Measurements from ENCODE around the gene ABLIM2.

The ABLIM2 gene

DNA sequence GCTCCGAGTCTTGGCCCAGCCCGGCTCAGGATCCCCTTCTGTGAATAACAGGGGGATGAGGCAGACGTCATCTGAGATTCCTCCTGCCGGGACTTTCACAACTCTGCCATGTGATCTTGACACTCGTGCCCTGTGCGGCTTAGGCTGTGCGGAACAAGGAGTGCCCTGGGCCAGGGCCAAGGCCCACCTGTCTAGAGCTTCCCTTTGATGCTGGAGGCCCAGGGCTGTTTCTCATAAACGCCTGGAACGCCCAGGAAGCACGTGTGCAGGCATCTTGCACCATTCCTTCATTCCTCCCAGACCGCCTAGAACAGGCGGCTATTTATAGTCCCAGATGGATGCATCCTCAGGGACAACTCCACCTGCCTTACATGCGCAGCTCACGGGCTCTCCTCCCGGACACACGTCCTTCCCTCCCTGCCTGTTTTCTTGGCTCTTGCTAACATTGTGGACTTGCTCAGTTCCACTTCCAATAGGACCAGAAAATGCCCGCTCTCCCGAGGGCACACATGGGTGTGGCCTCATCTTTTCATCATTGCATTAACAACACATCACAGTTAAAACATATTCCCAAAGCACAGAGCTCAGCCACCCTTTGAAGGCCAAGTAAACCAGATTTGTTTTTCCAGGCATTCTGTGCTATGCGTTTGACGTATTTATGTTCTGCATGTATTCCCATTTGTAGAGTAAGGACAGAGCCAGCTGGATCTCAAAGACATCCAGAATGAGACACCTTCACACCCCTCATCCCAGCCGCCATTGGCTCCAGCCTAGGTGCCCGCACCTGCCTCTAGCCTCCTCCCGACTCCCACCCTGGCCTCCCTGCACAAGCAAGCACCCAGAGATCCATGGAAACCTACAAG, 57.2 kb downstream of the ABLIM2 start:
- ATAC-seq, result no peak
- no peak for TF ChIP-seq ARNTL (CRISPR knock-in tag; IDR thresholded peaks at IDR 0.05; ENCODE audit: borderline replicate concordance, low read depth)
- no peak for TF ChIP-seq OSR1 (CRISPR knock-in tag; IDR thresholded peaks at IDR 0.05)
- no peak for TF ChIP-seq ZC3H10 (CRISPR knock-in tag; IDR thresholded peaks at IDR 0.05)
- no peak for TF ChIP-seq BACH2 (CRISPR knock-in tag; IDR thresholded peaks at IDR 0.05; ENCODE audit: borderline replicate concordance)
- no peak for TF ChIP-seq ZNF565 (CRISPR knock-in tag; conservative IDR thresholded peaks at IDR 0.05; ENCODE audit: low read depth)
- TF ChIP-seq ZFP30 (CRISPR knock-in tag; IDR thresholded peaks at IDR 0.05), result no peak
- TF ChIP-seq GLIS3 (CRISPR knock-in tag; IDR thresholded peaks at IDR 0.05), result no peak
- TF ChIP-seq, protein P1, sequence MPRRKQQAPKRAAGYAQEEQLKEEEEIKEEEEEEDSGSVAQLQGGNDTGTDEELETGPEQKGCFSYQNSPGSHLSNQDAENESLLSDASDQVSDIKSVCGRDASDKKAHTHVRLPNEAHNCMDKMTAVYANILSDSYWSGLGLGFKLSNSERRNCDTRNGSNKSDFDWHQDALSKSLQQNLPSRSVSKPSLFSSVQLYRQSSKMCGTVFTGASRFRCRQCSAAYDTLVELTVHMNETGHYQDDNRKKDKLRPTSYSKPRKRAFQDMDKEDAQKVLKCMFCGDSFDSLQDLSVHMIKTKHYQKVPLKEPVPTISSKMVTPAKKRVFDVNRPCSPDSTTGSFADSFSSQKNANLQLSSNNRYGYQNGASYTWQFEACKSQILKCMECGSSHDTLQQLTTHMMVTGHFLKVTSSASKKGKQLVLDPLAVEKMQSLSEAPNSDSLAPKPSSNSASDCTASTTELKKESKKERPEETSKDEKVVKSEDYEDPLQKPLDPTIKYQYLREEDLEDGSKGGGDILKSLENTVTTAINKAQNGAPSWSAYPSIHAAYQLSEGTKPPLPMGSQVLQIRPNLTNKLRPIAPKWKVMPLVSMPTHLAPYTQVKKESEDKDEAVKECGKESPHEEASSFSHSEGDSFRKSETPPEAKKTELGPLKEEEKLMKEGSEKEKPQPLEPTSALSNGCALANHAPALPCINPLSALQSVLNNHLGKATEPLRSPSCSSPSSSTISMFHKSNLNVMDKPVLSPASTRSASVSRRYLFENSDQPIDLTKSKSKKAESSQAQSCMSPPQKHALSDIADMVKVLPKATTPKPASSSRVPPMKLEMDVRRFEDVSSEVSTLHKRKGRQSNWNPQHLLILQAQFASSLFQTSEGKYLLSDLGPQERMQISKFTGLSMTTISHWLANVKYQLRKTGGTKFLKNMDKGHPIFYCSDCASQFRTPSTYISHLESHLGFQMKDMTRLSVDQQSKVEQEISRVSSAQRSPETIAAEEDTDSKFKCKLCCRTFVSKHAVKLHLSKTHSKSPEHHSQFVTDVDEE (CRISPR knock-in tag; IDR thresholded peaks at IDR 0.05), result no peak
- no peak for TF ChIP-seq PPARA (CRISPR knock-in tag; IDR thresholded peaks at IDR 0.05; ENCODE audit: borderline replicate concordance)
- TF ChIP-seq CSDC2 (CRISPR knock-in tag; IDR thresholded peaks at IDR 0.05), result no peak
- TF ChIP-seq ZNF70 (CRISPR knock-in tag; IDR thresholded peaks at IDR 0.05), result no peak
- TF ChIP-seq RARB (CRISPR knock-in tag; IDR thresholded peaks at IDR 0.05), result no peak
- no peak for TF ChIP-seq TOX (CRISPR knock-in tag; IDR thresholded peaks at IDR 0.05; ENCODE audit: borderline replicate concordance)
- TF ChIP-seq ISL1 (CRISPR knock-in tag; IDR thresholded peaks at IDR 0.05), result no peak
- TF ChIP-seq TCF4 (CRISPR knock-in tag; IDR thresholded peaks at IDR 0.05; ENCODE audit: borderline replicate concordance), result no peak
- TF ChIP-seq, protein P2, sequence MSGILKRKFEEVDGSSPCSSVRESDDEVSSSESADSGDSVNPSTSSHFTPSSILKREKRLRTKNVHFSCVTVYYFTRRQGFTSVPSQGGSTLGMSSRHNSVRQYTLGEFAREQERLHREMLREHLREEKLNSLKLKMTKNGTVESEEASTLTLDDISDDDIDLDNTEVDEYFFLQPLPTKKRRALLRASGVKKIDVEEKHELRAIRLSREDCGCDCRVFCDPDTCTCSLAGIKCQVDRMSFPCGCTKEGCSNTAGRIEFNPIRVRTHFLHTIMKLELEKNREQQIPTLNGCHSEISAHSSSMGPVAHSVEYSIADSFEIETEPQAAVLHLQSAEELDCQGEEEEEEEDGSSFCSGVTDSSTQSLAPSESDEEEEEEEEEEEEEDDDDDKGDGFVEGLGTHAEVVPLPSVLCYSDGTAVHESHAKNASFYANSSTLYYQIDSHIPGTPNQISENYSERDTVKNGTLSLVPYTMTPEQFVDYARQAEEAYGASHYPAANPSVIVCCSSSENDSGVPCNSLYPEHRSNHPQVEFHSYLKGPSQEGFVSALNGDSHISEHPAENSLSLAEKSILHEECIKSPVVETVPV (CRISPR knock-in tag; IDR thresholded peaks at IDR 0.05), result no peak
- TF ChIP-seq, protein P3, sequence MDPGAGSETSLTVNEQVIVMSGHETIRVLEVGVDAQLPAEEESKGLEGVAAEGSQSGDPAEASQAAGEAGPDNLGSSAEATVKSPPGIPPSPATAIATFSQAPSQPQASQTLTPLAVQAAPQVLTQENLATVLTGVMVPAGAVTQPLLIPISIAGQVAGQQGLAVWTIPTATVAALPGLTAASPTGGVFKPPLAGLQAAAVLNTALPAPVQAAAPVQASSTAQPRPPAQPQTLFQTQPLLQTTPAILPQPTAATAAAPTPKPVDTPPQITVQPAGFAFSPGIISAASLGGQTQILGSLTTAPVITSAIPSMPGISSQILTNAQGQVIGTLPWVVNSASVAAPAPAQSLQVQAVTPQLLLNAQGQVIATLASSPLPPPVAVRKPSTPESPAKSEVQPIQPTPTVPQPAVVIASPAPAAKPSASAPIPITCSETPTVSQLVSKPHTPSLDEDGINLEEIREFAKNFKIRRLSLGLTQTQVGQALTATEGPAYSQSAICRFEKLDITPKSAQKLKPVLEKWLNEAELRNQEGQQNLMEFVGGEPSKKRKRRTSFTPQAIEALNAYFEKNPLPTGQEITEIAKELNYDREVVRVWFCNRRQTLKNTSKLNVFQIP (CRISPR knock-in tag; IDR thresholded peaks at IDR 0.05; ENCODE audit: borderline replicate concordance, low read depth), result no peak
- TF ChIP-seq ZNF8 (CRISPR knock-in tag; IDR thresholded peaks at IDR 0.05), result no peak

DNA sequence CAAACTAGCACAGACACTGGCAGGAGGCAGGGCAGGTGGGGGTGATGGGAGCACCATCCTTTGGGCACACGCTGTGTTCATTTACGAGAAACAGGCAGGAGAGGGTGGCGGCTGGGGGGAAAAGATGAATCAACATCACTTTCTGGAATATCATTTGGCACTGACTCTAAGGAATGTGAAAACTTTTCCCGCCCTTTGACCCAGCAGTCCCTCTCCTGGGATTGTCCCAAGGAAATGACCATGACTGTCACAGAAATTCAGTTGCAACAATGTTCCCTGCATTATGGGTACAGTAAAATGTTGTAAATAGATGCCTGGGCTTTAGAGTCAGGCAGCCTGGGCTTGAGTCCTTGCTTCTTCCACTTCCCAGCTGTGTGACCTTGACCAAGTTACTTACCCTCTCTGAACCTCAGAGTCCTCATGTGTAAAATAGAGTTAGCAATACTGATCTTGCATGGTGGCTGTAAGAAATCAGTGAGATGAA, 58.6 kb downstream of the ABLIM2 start:
- TF ChIP-seq PPARA (CRISPR knock-in tag; IDR thresholded peaks at IDR 0.05; ENCODE audit: borderline replicate concordance) (no peak), ARNTL (CRISPR knock-in tag; IDR thresholded peaks at IDR 0.05; ENCODE audit: borderline replicate concordance, low read depth) (no peak), ISL1 (CRISPR knock-in tag; IDR thresholded peaks at IDR 0.05) (no peak), ZNF565 (CRISPR knock-in tag; conservative IDR thresholded peaks at IDR 0.05; ENCODE audit: low read depth) (no peak), SNAI2 (CRISPR knock-in tag; IDR thresholded peaks at IDR 0.05) (no peak), ZNF8 (CRISPR knock-in tag; IDR thresholded peaks at IDR 0.05) (no peak), OSR1 (CRISPR knock-in tag; IDR thresholded peaks at IDR 0.05) (no peak), RARB (CRISPR knock-in tag; IDR thresholded peaks at IDR 0.05) (no peak), TCF4 (CRISPR knock-in tag; IDR thresholded peaks at IDR 0.05; ENCODE audit: borderline replicate concordance) (no peak), ZC3H10 (CRISPR knock-in tag; IDR thresholded peaks at IDR 0.05) (no peak), BACH2 (CRISPR knock-in tag; IDR thresholded peaks at IDR 0.05; ENCODE audit: borderline replicate concordance) (no peak), GLIS3 (CRISPR knock-in tag; IDR thresholded peaks at IDR 0.05) (no peak), ESRRG (CRISPR knock-in tag; IDR thresholded peaks at IDR 0.05) (no peak), ZFP30 (CRISPR knock-in tag; IDR thresholded peaks at IDR 0.05) (no peak), TOX (CRISPR knock-in tag; IDR thresholded peaks at IDR 0.05; ENCODE audit: borderline replicate concordance) (no peak)
- TF ChIP-seq, protein P3 (CRISPR knock-in tag; IDR thresholded peaks at IDR 0.05; ENCODE audit: borderline replicate concordance, low read depth), result no peak
- TF ChIP-seq, protein P2 (CRISPR knock-in tag; IDR thresholded peaks at IDR 0.05), result no peak
- TF ChIP-seq, protein P4, sequence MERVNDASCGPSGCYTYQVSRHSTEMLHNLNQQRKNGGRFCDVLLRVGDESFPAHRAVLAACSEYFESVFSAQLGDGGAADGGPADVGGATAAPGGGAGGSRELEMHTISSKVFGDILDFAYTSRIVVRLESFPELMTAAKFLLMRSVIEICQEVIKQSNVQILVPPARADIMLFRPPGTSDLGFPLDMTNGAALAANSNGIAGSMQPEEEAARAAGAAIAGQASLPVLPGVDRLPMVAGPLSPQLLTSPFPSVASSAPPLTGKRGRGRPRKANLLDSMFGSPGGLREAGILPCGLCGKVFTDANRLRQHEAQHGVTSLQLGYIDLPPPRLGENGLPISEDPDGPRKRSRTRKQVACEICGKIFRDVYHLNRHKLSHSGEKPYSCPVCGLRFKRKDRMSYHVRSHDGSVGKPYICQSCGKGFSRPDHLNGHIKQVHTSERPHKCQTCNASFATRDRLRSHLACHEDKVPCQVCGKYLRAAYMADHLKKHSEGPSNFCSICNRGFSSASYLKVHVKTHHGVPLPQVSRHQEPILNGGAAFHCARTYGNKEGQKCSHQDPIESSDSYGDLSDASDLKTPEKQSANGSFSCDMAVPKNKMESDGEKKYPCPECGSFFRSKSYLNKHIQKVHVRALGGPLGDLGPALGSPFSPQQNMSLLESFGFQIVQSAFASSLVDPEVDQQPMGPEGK (CRISPR knock-in tag; IDR thresholded peaks at IDR 0.05; ENCODE audit: borderline replicate concordance), result no peak
- TF ChIP-seq, protein P5, sequence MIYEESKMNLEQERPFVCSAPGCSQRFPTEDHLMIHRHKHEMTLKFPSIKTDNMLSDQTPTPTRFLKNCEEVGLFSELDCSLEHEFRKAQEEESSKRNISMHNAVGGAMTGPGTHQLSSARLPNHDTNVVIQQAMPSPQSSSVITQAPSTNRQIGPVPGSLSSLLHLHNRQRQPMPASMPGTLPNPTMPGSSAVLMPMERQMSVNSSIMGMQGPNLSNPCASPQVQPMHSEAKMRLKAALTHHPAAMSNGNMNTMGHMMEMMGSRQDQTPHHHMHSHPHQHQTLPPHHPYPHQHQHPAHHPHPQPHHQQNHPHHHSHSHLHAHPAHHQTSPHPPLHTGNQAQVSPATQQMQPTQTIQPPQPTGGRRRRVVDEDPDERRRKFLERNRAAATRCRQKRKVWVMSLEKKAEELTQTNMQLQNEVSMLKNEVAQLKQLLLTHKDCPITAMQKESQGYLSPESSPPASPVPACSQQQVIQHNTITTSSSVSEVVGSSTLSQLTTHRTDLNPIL (CRISPR knock-in tag; IDR thresholded peaks at IDR 0.05; ENCODE audit: low read depth), result no peak
- ATAC-seq, result no peak

Measured in SK-N-SH treated with all-trans-retinoic acid at 6 μM for 48 hours (cell line).